Stimulated activated CD4-positive, alpha-beta T cell treated with anti-CD3 and anti-CD28 coated beads, Interleukin-15, amount 100 ng/mL, for 24 hours (primary cell): ENCODE data around the gene SCMH1.
"Not testable (repeated sequence)": the region's sequence is repeated elsewhere in the genome, so short reads cannot be mapped to it uniquely, and the experiment has no call there.

Experiments
- DNase-seq: peaks from one replicate; pipeline ENCODE4 v3.0.0-alpha.2; 2020

Gene SCMH1

GRCh38 chr1:41200728-41201127 lies 41.4 kb downstream of the SCMH1 start:
- no peak for DNase-seq

DNA sequence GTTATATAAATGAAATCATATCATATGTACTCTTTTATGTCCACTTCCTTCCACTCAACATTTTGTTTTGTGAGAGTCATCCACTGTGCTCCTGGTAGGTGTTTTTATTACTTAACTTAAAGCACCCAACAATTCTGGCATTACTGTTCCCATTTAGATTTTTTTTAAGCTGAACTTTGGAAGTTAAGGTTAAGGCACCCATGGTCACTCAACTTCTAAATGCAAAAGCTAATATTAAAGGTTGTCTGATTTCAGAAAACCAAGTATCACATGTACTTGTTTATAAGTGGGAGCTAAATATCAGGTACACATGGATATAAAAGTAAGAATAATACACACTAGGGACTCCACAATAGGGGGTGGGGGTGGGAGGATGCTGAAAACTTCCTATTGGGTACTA lies 42.7 kb downstream of the SCMH1 start:
- DNase-seq: no peak

- no peak for DNase-seq
Measured at GRCh38 chr1:41192456-41193178, 49.5 kb downstream of the SCMH1 start.

DNA sequence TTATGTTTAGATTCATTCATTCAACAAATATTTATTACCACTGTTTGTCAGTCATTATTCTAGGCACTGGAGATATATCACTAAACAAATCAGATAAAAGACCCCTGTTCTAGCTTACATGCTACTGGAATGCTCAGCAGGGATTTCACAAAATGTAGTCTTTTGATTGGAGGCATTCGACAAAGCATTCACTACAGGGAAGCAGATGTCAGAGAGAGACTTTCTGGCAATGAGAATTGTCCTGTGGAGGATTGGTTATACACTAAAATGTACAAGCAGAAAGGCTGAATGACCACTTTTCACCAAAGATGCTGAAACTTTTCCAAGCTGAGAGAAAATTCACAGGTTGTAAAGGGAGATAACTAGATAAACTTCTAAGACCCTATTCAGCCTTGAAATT lies 57.7 kb downstream of the SCMH1 start:
- no peak for DNase-seq

DNA sequence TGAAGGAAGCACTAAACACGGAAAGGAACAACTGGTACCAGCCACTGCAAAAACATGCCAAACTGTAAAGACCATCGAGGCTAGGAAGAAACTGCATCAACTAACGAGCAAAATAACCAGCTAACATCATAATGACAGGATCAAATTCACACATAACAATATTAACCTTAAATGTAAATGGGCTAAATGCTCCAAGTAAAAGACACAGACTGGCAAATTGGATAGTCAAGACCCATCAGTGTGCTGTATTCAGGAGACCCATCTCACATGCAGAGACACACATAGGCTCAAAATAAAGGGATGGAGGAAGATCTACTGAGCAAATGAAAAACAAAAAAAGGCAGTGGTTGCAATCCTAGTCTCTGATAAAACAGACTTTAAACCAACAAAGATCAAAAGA lies 63.9 kb downstream of the SCMH1 start:
- DNase-seq: not testable (repeated sequence)

DNA sequence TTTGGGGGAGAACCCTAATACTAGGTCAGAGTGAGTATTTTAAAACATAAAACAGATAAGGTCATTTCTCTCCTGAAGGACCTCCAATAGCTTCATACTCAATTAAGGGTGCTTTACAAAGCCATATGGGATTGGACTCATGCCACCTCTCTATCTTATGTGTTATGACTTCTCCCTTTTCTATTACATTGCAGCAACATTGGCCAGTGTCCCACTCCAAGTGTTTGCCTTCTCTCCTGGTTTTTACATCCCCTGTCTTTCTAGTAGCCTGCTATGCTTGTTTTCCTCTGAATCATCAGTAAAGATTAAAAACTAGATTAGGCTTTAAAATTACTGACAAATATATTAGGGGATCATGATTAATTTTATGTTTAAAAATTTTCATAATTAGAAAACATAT lies 66.6 kb downstream of the SCMH1 start:
- no peak for DNase-seq

DNA sequence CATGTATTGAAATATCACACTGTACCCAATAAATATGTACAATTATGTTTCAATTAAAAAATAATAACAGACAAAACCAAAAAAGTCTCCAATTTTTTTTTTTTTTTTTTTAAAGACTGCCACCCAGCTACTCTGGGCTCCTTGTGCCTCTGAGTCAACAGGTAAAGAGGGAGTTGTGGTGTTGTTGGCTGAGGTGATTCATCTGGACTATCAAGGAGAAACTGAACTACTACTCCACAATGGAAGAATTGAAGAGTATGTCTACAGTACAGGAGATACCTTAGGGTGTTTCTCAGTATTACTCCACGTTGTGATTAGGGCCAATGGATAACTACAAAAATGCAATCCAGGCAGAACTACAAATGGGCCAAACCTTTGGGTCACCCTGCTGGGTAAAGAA lies 67.9 kb downstream of the SCMH1 start:
- DNase-seq: no peak

DNA sequence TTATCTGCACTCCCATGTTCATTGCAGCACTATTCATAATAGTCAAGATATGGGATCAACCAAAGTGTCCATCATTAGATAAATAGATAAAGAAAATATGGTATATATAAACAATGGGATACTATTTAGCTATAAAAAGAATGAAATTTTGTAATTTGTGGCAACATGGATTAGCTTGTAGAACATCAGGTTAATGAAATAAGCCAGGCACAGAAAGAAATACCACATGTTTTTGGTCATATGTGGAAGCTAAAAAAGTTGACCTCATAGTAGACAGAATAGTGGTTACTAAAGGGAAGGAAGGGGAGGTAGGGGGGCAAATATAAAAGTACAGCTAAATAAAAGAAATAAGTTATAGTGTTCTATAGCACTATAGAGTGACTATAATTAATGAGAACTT lies 68.5 kb downstream of the SCMH1 start:
- no peak for DNase-seq

DNA sequence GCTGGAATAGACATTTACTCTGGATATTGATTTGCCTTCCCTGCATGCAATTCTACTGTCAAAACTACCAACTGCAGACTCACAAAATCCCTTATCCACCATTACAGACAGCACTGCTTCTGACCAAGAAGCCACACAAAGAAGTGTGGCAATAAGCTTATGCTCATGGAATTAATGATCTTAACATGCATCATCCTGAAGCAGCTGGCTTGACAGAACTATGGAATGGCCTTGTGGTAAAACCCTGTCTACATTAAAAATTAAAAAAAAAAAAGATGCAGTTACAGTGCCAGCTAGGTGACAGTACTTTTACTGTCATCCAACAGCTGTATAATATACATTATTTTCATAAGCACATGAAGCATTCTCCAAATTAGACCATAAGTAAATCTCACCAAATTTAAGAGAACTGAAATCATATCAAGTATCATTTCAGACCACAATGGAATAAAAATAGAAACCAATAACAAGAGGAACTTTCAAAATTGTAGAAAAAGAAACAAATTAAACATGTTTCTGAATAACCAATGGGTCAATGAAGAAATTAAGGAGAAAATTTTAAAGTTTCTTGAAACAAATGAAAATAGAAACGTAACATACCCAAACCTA lies 70.7 kb downstream of the SCMH1 start:
- no peak for DNase-seq

GRCh38 chr1:41169799-41170180 lies 72.3 kb downstream of the SCMH1 start:
- DNase-seq: no peak

- DNase-seq: no peak
Measured at GRCh38 chr1:41169066-41169798, 72.9 kb downstream of the SCMH1 start.

DNA sequence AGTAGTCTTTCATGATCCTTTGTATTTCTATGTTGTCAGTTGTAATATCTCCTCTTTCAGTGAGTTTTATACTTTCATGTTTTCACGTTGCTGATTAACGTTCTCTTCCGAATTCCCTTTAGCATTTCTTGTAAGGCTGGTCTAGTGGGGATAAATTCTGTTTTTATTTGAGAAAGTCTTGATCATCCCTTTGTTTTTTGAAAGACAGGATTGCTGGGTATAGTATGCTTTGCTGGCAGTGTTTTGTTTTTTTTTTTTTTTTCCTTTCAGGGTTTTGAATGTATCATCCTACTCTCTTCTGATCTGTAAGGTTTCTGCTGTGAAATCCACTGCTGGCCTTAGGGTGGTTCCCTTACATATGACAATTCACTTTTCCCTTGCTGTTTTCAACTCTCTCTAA lies 74.4 kb downstream of the SCMH1 start:
- DNase-seq: no peak

- no peak for DNase-seq
Measured at GRCh38 chr1:41164727-41165126, 77.4 kb downstream of the SCMH1 start.

- no peak for DNase-seq
Measured at GRCh38 chr1:41162441-41162840, 79.7 kb downstream of the SCMH1 start.

GRCh38 chr1:41161846-41162245 lies 80.3 kb downstream of the SCMH1 start:
- no peak for DNase-seq

GRCh38 chr1:41160498-41161110 lies 81.5 kb downstream of the SCMH1 start:
- no peak for DNase-seq

- no peak for DNase-seq
Measured at GRCh38 chr1:41158966-41159365, 83.1 kb downstream of the SCMH1 start.

- DNase-seq: no peak
Measured at GRCh38 chr1:41158147-41158875, 83.8 kb downstream of the SCMH1 start.

- DNase-seq: no peak
Measured at GRCh38 chr1:41155105-41155504, 87.0 kb downstream of the SCMH1 start.

- DNase-seq: no peak
Measured at GRCh38 chr1:41153750-41154274, 88.3 kb downstream of the SCMH1 start.

DNA sequence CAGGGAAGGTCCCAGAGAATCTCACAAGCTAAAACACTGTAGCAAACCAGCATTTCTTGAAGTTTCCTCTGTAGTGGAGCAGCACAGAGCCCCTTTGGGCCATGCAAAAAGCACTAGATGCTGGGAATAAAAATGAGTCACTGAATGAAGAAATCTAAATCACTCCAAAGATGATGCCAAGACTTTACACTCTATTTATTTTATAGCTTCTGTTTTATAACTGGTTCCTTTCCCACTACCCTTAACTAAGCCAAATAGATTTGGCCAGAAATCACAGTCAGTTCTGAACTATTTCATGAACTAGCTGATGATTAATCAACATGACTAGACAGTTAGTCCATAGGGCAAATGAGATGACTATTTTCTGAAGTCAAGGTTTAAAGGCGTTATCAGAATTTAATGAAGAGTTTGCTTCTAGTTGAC lies 89.5 kb downstream of the SCMH1 start:
- DNase-seq: no peak

DNA sequence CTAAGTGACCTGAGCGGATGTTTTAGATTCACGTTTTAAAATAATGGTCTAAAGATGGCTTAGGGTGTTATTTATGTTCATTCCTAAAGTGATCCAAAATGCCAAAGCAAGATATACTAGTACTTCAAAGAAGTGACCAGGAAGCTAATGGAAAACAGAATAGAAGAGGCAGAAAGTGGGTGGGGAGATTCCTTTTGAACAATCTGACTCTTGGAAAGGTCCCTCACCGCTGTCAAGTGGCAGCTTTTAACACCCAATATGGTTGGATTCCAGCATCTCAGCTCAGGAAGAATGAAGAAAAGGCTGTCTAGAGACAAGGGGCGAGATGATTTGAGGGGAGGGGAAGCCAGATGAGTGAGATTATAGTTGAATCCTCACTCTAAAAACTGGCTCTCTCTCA lies 90.3 kb downstream of the SCMH1 start:
- no peak for DNase-seq

GRCh38 chr1:41149570-41149969 lies 92.5 kb downstream of the SCMH1 start:
- DNase-seq: no peak
